Measurements from ENCODE around the gene GPC5. TPM values are rescaled to one million over a fixed set of nuclear protein-coding genes. Genes with fewer than 3 reads are reported as not detected.

GPC5 gene
- total RNA-seq, 1 experiment from 2014 or later = 0.15 TPM

GRCh38 chr13:91630946-91631345 lies 232.5 kb downstream of the GPC5 start:
- TF ChIP-seq CTCF (conservative IDR thresholded peaks at IDR 0.05) = no peak
- Mint-ChIP-seq H3K4me1 (peaks cover 0 to 2% of the 10 kb centered on the region in 2 experiments; a peak in 1 of 4 replicates), H3K36me3 (ENCODE audit: insufficient read depth in 1 of 3, low read depth in 3 of 3) (no peaks in the 10 kb centered on the region), H3K4me3 (no peak overlapping the region), H3K27me3 (ENCODE audit: low read depth) (no peaks in the 10 kb centered on the region), H3K9me3 (no peaks in the 10 kb centered on the region), H3K27ac (no peak overlapping the region)
- Histone ChIP-seq H3K4me2 (ENCODE audit: insufficient read depth, insufficient read length, low read length) (no peak overlapping the region), H4K20me1 (ENCODE audit: control insufficient read depth, insufficient read depth, insufficient read length) (no peaks in the 10 kb centered on the region), H3K4me1 (ENCODE audit: insufficient read depth, low read length) (no peaks in the 10 kb centered on the region), H2BK15ac (ENCODE audit: low read depth, low read length) (no peak overlapping the region), H2AK5ac (ENCODE audit: insufficient read length, low read length) (no peak overlapping the region), H3K4ac (ENCODE audit: low read depth, low read length) (no peak overlapping the region), H4K91ac (ENCODE audit: insufficient read length, low read depth, low read length) (no peak overlapping the region), H3K79me2 (ENCODE audit: insufficient read depth, low read length) (no peaks in the 10 kb centered on the region), H3K79me1 (ENCODE audit: insufficient read depth, low read depth, low read length, poor library complexity, severe bottlenecking) (no peaks in the 10 kb centered on the region), H2BK5ac (ENCODE audit: insufficient read length, low read length) (no peak overlapping the region), H3K23me2 (ENCODE audit: insufficient read length, low read depth, low read length, poor library complexity, severe bottlenecking) (no peaks in the 10 kb centered on the region), H3K9ac (ENCODE audit: extremely low read depth, insufficient read length, low read length) (no peak overlapping the region), H4K8ac (replicated peaks; ENCODE audit: insufficient read length, low read depth, low read length) (no peak overlapping the region), H3K56ac (ENCODE audit: insufficient read length, low read depth, low read length) (no peak overlapping the region), H3K9me3 (ENCODE audit: control insufficient read depth, low read depth, low read length) (no peaks in the 10 kb centered on the region), H3T11ph (ENCODE audit: low read length) (no peak overlapping the region), H3K23ac (ENCODE audit: insufficient read length, low read depth, low read length) (no peak overlapping the region), H4K5ac (ENCODE audit: insufficient read length, low read depth, low read length) (no peak overlapping the region), H3K18ac (ENCODE audit: insufficient read length, low read depth, low read length) (no peak overlapping the region), H3K14ac (ENCODE audit: insufficient read depth, low read length) (no peak overlapping the region), H3K27me3 (ENCODE audit: insufficient read depth, low read length) (no peaks in the 10 kb centered on the region), H2BK20ac (ENCODE audit: low read depth, low read length, poor library complexity, severe bottlenecking) (no peak overlapping the region), H2AFZ (ENCODE audit: low read length) (no peak overlapping the region), H2BK12ac (ENCODE audit: insufficient read length, low read depth, low read length) (no peak overlapping the region), H3K27ac (ENCODE audit: insufficient read length, low read depth, low read length) (no peak overlapping the region), H2BK120ac (ENCODE audit: low read depth, low read length, poor library complexity, severe bottlenecking) (no peak overlapping the region)
- no peak for DNase-seq
- no CpG with 5 or more reads among the region's 1 CpG for WGBS (ENCODE audit: extremely low coverage, insufficient read length, low lambda C conversion rate)

Data from H9 (cell line).